Nephron (organoid): ENCODE data around the gene ARHGAP45.

ENCODE experiments used
- H3K27ac Mint-ChIP-seq, 3 experiments: 2 replicates each; pipeline ENCODE4 v1.8.0; 2020; ENCODE audit warnings: mixed read lengths in 3 of 3, mild to moderate bottlenecking in 2 of 3, moderate library complexity in 1 of 3
- H3K27me3 Mint-ChIP-seq: 2 replicates; pipeline ENCODE4 v1.8.0; 2021; ENCODE audit warnings: low read depth, mild to moderate bottlenecking, moderate library complexity, mixed read lengths
- H3K36me3 Mint-ChIP-seq: 2 replicates; pipeline ENCODE4 v1.8.0; 2020; ENCODE audit warnings: low read depth, mixed read lengths
- H3K4me1 Mint-ChIP-seq: 2 replicates; pipeline ENCODE4 v1.8.0; 2020; ENCODE audit warnings: mixed read lengths
- H3K4me3 Mint-ChIP-seq, 3 experiments: 2 replicates each; pipeline ENCODE4 v1.8.0; 2020; ENCODE audit warnings: mild to moderate bottlenecking in 3 of 3, mixed read lengths in 3 of 3, moderate library complexity in 2 of 3
- H3K9me3 Mint-ChIP-seq: 2 replicates; pipeline ENCODE4 v1.8.0; 2020; ENCODE audit warnings: mixed read lengths
- CTCF ChIP-seq, 3 experiments: fragments of 200-600 bp; sonication (generic); IDR thresholded peaks; one replicate each; pipeline ENCODE4 v1.5.0; 2021; ENCODE audit warnings: antibody characterized with exemption in 3 of 3; ENCODE audit not compliant: unreplicated experiment in 3 of 3

The ARHGAP45 gene

GRCh38 chr19:1135454-1135853, 68.5 kb downstream of the ARHGAP45 start:
- Mint-ChIP-seq H3K36me3 (peaks cover 12% of the 10 kb centered on the region), H3K27me3 (no peaks in the 10 kb centered on the region), H3K4me3 (no peak overlapping the region), H3K9me3 (no peaks in the 10 kb centered on the region), H3K27ac (no peak overlapping the region), H3K4me1 (peaks cover 4% of the 10 kb centered on the region)
- TF ChIP-seq CTCF (IDR thresholded peaks at IDR 0.05; ENCODE audit: unreplicated experiment in 3 of 3), result no peak

- Mint-ChIP-seq H3K27me3 (no peaks in the 10 kb centered on the region), H3K27ac (no peak overlapping the region), H3K9me3 (no peaks in the 10 kb centered on the region), H3K4me3 (no peak overlapping the region), H3K36me3 (peaks cover 16% of the 10 kb centered on the region), H3K4me1 (peaks cover 4% of the 10 kb centered on the region)
- no peak for TF ChIP-seq CTCF (IDR thresholded peaks at IDR 0.05; ENCODE audit: unreplicated experiment in 3 of 3)
These were observed 69.2 kb downstream of the ARHGAP45 start for GRCh38 chr19:1136201-1136600.
